K562 (cell line): ENCODE results near the gene CFAP92. TPM values are rescaled to one million over a fixed set of nuclear protein-coding genes. Genes with fewer than 3 reads are reported as not detected.

Experiments
- ATAC-seq: fragments of 200-7000 bp; cut with Tn5 transposase; 3 replicates; pipeline ENCODE4 v1.9.1; 2020; ENCODE audit warnings: moderate library complexity
- BruUV-seq: library from RNA; stranded (reverse); fragments of 400-500 nt; replicated peaks from 2 replicates; lab custom pipeline; 2021; lab: Mats Ljungman, UMichigan
- CTCF ChIA-PET: fragments of 300-600 bp; formaldehyde crosslinking; extraction: SDS; loops from one replicate; lab custom pipeline; 2021; ENCODE audit warnings: low intra/inter-chr PET ratio; lab: Yijun Ruan, JAX
- POLR2A ChIA-PET: fragments of 300-600, 350-650 bp; sonication (Branson Sonifier 250); formaldehyde crosslinking; extraction: SDS; loops from one replicate; lab custom pipeline; 2021; ENCODE audit warnings: antibody characterized with exemption, inconsistent platforms; lab: Yijun Ruan, JAX
- DNase-seq, 4 experiments: peaks; one replicate each; pipeline versions ENCODE4 v3.0.0 to v3.0.0-alpha.2; 2011 to 2018; ENCODE audit warnings: low spot score in 3 of 4, mixed read lengths in 3 of 4; ENCODE audit errors: extremely low read depth in 1 of 4
- FAIRE-seq: peaks from 2 replicates; lab custom pipeline; 2011; peaks lifted over from hg19 to GRCh38; lab: Jason Lieb, UNC
- H2AFZ ChIP-seq: 2 replicates; pipeline ENCODE4 v1.6.0; 2011; ENCODE audit warnings: low read depth, low read length, control low read depth, inconsistent platforms
- H3K27ac ChIP-seq: fragments of 200-600 bp; 3 replicates; pipeline ENCODE4 v1.8.0; 2011; ENCODE audit warnings: low read depth, mild to moderate bottlenecking, control low read depth, inconsistent platforms, low read length, moderate library complexity, mixed read lengths; ENCODE audit errors: extremely low read depth
- H3K27me3 ChIP-seq, 2 experiments: fragments of 300-600 bp in 1 of 2; 2 replicates in 1 of 2; 3 replicates in 1 of 2; pipeline versions ENCODE4 v1.6.0 to v1.8.0; 2011; ENCODE audit warnings: inconsistent platforms in 2 of 2, low read length in 2 of 2, mild to moderate bottlenecking in 1 of 2, mixed read lengths in 1 of 2, moderate library complexity in 1 of 2; ENCODE audit not compliant: control insufficient read depth in 2 of 2, insufficient read depth in 2 of 2
- H3K36me3 ChIP-seq: fragments of 300-600 bp; 3 replicates; pipeline ENCODE4 v1.8.0; 2011; ENCODE audit warnings: mild to moderate bottlenecking, low read length, inconsistent platforms; ENCODE audit not compliant: control insufficient read depth, insufficient read depth
- H3K4me1 ChIP-seq, 2 experiments: fragments of 200-600 bp in 1 of 2; replicated peaks in 1 of 2; 2 replicates in 1 of 2; 3 replicates in 1 of 2; pipeline versions ENCODE4 v1.5.1 to v1.8.0; 2011; ENCODE audit warnings: inconsistent platforms in 2 of 2, low read length in 2 of 2, mild to moderate bottlenecking in 1 of 2, mixed read lengths in 1 of 2, moderate library complexity in 1 of 2; ENCODE audit not compliant: control insufficient read depth in 2 of 2, insufficient read depth in 2 of 2
- H3K4me2 ChIP-seq: 2 replicates; pipeline ENCODE4 v1.6.1; 2011; ENCODE audit warnings: low read length, control low read depth, inconsistent platforms, mixed read lengths; ENCODE audit not compliant: insufficient read depth
- H3K4me3 ChIP-seq: fragments of 200-600 bp; sonication (generic), shearing (Covaris generic); 2 replicates; pipeline ENCODE4 v1.5.1; 2016; ENCODE audit warnings: control low read depth, inconsistent platforms
- H3K79me2 ChIP-seq: fragments of 200-600 bp; 3 replicates; pipeline ENCODE4 v1.8.0; 2011; ENCODE audit warnings: low read length, inconsistent platforms; ENCODE audit not compliant: control insufficient read depth, insufficient read depth
- H3K9ac ChIP-seq, 2 experiments: 2 replicates each; pipeline versions ENCODE4 v1.6.0 to v1.6.1; 2011; ENCODE audit warnings: low read depth in 2 of 2, low read length in 2 of 2, control low read depth in 1 of 2, inconsistent platforms in 1 of 2, mild to moderate bottlenecking in 1 of 2, mixed read lengths in 1 of 2; ENCODE audit not compliant: insufficient read depth in 1 of 2
- H3K9me1 ChIP-seq: one replicate; pipeline ENCODE4 v1.6.0; 2011; ENCODE audit warnings: inconsistent platforms, mild to moderate bottlenecking, low read length, moderate library complexity; ENCODE audit not compliant: control insufficient read depth, insufficient read depth
- H3K9me3 ChIP-seq: replicated peaks from 2 replicates; pipeline ENCODE4 v1.5.1; 2011; ENCODE audit warnings: low read depth, low read length, inconsistent platforms; ENCODE audit not compliant: control insufficient read depth, insufficient read depth
- H4K20me1 ChIP-seq: replicated peaks from 2 replicates; pipeline ENCODE4 v1.6.1; 2011; ENCODE audit warnings: low read length, inconsistent platforms, mixed read lengths; ENCODE audit not compliant: control insufficient read depth, insufficient read depth
- FOXA1 ChIP-seq: fragments of 450-650 bp; IDR thresholded peaks from 2 replicates; pipeline ENCODE4 v1.6.1; 2016; ENCODE audit warnings: mild to moderate bottlenecking, borderline replicate concordance
- POLR2H ChIP-seq: IDR thresholded peaks from 2 replicates; pipeline ENCODE4 v1.6.1; 2016; ENCODE audit warnings: missing genetic modification characterization, low read depth, mild to moderate bottlenecking, control low read depth, missing compliant biosample characterization, moderate library complexity
- WGBS: fragments of 100-300 bp; shearing (Covaris generic); methylation state at CpG from one replicate; pipeline ENCODE4 v1.1.6; 2016; ENCODE audit warnings: low coverage, mixed read lengths; ENCODE audit not compliant: insufficient coverage; ENCODE audit errors: missing lambda C conversion rate; 5-methylcytosine and 5-hydroxymethylcytosine counted together
- in situ Hi-C: fragments of 300-500 bp; cut with MboI; formaldehyde crosslinking; loops from 4 replicates; pipeline ENCODE4 v1.15.0; 2018; ENCODE audit warnings: inconsistent platforms, mixed read lengths
- intact Hi-C: fragments of 100-400 bp; cut with micrococcal nuclease; formaldehyde crosslinking; loops from 2 replicates; pipeline ENCODE4 v1.14.2; 2022
- polyA plus RNA-seq, 8 experiments: library from polyadenylated mRNA; depleted of rRNA in 4 of 8; stranded (reverse) in 5 of 8; unstranded in 3 of 8; fragments of >200 nt; fragmentation: Nextera tagmentation in 2 of 8; fragmentation: Illumina TruSeq in 1 of 8; extraction: Ambion mirVana in 2 of 8; extraction: Trizol in 1 of 8; gene quantifications; 2 replicates each; pipeline versions ENCODE4 v1.2.1 to v1.2.3, GENCODE V29; 2011 to 2014; ENCODE audit warnings: inconsistent platforms in 1 of 8, missing spikeins in 1 of 8
- total RNA-seq, 7 experiments: library from RNA; depleted of rRNA in 6 of 7; stranded (reverse); fragments of >200 nt in 6 of 7; fragmentation: Illumina TruSeq in 2 of 7; extraction: Trizol in 2 of 7; gene quantifications; 2 replicates each; pipeline versions ENCODE4 v1.2.1 to v1.2.3, GENCODE V29; 2011 to 2021; ENCODE audit warnings: low replicate concordance in 1 of 7
- TF ChIP-seq, protein P1 (sequence below): fragments of 450-650 bp; IDR thresholded peaks from 2 replicates; pipeline ENCODE4 v1.6.1; 2016; ENCODE audit warnings: low read depth, mild to moderate bottlenecking, moderate library complexity
- TF ChIP-seq, protein P2 (sequence below): fragments of 250-450 bp; sonication (Bioruptor Pico); IDR thresholded peaks from 2 replicates; pipeline ENCODE4 v1.4.0; 2020; ENCODE audit warnings: mild to moderate bottlenecking, moderate library complexity
- TF ChIP-seq, protein P3 (sequence below): fragments of 450-650 bp; IDR thresholded peaks from 2 replicates; pipeline ENCODE4 v1.6.1; 2016; ENCODE audit warnings: mild to moderate bottlenecking, moderate library complexity

The CFAP92 gene
- total and polyA plus RNA-seq, 9 of the 15 experiments (the other 6 are each of a cell fraction or from before 2014, with no cell fraction given): 0.06 to 0.62 (median 0.36) TPM

DNA sequence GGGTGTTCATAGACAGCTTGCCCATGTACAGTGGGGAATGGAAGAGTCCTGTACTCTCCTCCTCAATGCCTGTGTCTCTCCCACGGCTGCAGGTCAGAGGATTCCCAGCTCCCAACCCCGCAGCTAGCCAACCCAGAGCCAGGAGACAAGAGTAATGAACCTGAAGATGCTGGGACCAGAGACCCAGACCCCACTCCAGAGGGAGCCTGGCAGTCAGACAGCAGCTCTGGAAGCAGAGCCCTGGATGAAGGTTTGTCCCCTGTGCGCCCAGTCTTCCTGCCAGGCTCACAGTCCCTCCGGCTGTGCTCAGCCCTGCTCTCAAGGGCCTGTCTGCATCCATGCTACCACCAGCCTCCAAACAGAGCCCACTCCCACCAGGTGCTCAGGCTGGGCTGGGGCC lies 36.7 kb upstream of the CFAP92 start:
- FAIRE-seq: no peak
- Histone ChIP-seq H3K4me3 (no peak overlapping the region), H3K36me3 (no peaks in the 10 kb centered on the region), H4K20me1 (no peaks in the 10 kb centered on the region), H3K4me1 (peaks cover 7 to 22% of the 10 kb centered on the region in 2 experiments; a peak in 4 of 5 replicates), H3K27me3 (no peaks in the 10 kb centered on the region), H3K9me1 (no peaks in the 10 kb centered on the region), H3K4me2 (no peak overlapping the region), H2AFZ (no peak overlapping the region), H3K9ac (no peak overlapping the region), H3K9me3 (peaks cover 2% of the 10 kb centered on the region; the same call in 1 of the 2 replicates), H3K27ac (no peak overlapping the region), H3K79me2 (no peaks in the 10 kb centered on the region)
- ATAC-seq: no peak
- 52% methylated on average over 3 of the region's 4 CpGs for WGBS
- no peak for DNase-seq
- intact Hi-C loops: no loop called here
- ChIA-PET CTCF (no interaction called here), POLR2A (interaction anchor here (0.6 to 1.0 kb wide), 2 partner anchors 23 to 60 kb away, joined by 3 to 4 read pairs; no protein-coding TSS in a partner anchor)
- in situ Hi-C loops: no loop called here
- no TSS peak for BruUV-seq
- TF ChIP-seq, protein P1, sequence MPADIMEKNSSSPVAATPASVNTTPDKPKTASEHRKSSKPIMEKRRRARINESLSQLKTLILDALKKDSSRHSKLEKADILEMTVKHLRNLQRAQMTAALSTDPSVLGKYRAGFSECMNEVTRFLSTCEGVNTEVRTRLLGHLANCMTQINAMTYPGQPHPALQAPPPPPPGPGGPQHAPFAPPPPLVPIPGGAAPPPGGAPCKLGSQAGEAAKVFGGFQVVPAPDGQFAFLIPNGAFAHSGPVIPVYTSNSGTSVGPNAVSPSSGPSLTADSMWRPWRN: no peak
- TF ChIP-seq, protein P2, sequence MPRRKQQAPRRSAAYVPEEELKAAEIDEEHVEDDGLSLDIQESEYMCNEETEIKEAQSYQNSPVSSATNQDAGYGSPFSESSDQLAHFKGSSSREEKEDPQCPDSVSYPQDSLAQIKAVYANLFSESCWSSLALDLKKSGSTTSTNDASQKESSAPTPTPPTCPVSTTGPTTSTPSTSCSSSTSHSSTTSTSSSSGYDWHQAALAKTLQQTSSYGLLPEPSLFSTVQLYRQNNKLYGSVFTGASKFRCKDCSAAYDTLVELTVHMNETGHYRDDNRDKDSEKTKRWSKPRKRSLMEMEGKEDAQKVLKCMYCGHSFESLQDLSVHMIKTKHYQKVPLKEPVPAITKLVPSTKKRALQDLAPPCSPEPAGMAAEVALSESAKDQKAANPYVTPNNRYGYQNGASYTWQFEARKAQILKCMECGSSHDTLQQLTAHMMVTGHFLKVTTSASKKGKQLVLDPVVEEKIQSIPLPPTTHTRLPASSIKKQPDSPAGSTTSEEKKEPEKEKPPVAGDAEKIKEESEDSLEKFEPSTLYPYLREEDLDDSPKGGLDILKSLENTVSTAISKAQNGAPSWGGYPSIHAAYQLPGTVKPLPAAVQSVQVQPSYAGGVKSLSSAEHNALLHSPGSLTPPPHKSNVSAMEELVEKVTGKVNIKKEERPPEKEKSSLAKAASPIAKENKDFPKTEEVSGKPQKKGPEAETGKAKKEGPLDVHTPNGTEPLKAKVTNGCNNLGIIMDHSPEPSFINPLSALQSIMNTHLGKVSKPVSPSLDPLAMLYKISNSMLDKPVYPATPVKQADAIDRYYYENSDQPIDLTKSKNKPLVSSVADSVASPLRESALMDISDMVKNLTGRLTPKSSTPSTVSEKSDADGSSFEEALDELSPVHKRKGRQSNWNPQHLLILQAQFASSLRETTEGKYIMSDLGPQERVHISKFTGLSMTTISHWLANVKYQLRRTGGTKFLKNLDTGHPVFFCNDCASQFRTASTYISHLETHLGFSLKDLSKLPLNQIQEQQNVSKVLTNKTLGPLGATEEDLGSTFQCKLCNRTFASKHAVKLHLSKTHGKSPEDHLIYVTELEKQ: no peak
- TF ChIP-seq POLR2H (tag) (no peak), FOXA1 (no peak)
- TF ChIP-seq, protein P3, sequence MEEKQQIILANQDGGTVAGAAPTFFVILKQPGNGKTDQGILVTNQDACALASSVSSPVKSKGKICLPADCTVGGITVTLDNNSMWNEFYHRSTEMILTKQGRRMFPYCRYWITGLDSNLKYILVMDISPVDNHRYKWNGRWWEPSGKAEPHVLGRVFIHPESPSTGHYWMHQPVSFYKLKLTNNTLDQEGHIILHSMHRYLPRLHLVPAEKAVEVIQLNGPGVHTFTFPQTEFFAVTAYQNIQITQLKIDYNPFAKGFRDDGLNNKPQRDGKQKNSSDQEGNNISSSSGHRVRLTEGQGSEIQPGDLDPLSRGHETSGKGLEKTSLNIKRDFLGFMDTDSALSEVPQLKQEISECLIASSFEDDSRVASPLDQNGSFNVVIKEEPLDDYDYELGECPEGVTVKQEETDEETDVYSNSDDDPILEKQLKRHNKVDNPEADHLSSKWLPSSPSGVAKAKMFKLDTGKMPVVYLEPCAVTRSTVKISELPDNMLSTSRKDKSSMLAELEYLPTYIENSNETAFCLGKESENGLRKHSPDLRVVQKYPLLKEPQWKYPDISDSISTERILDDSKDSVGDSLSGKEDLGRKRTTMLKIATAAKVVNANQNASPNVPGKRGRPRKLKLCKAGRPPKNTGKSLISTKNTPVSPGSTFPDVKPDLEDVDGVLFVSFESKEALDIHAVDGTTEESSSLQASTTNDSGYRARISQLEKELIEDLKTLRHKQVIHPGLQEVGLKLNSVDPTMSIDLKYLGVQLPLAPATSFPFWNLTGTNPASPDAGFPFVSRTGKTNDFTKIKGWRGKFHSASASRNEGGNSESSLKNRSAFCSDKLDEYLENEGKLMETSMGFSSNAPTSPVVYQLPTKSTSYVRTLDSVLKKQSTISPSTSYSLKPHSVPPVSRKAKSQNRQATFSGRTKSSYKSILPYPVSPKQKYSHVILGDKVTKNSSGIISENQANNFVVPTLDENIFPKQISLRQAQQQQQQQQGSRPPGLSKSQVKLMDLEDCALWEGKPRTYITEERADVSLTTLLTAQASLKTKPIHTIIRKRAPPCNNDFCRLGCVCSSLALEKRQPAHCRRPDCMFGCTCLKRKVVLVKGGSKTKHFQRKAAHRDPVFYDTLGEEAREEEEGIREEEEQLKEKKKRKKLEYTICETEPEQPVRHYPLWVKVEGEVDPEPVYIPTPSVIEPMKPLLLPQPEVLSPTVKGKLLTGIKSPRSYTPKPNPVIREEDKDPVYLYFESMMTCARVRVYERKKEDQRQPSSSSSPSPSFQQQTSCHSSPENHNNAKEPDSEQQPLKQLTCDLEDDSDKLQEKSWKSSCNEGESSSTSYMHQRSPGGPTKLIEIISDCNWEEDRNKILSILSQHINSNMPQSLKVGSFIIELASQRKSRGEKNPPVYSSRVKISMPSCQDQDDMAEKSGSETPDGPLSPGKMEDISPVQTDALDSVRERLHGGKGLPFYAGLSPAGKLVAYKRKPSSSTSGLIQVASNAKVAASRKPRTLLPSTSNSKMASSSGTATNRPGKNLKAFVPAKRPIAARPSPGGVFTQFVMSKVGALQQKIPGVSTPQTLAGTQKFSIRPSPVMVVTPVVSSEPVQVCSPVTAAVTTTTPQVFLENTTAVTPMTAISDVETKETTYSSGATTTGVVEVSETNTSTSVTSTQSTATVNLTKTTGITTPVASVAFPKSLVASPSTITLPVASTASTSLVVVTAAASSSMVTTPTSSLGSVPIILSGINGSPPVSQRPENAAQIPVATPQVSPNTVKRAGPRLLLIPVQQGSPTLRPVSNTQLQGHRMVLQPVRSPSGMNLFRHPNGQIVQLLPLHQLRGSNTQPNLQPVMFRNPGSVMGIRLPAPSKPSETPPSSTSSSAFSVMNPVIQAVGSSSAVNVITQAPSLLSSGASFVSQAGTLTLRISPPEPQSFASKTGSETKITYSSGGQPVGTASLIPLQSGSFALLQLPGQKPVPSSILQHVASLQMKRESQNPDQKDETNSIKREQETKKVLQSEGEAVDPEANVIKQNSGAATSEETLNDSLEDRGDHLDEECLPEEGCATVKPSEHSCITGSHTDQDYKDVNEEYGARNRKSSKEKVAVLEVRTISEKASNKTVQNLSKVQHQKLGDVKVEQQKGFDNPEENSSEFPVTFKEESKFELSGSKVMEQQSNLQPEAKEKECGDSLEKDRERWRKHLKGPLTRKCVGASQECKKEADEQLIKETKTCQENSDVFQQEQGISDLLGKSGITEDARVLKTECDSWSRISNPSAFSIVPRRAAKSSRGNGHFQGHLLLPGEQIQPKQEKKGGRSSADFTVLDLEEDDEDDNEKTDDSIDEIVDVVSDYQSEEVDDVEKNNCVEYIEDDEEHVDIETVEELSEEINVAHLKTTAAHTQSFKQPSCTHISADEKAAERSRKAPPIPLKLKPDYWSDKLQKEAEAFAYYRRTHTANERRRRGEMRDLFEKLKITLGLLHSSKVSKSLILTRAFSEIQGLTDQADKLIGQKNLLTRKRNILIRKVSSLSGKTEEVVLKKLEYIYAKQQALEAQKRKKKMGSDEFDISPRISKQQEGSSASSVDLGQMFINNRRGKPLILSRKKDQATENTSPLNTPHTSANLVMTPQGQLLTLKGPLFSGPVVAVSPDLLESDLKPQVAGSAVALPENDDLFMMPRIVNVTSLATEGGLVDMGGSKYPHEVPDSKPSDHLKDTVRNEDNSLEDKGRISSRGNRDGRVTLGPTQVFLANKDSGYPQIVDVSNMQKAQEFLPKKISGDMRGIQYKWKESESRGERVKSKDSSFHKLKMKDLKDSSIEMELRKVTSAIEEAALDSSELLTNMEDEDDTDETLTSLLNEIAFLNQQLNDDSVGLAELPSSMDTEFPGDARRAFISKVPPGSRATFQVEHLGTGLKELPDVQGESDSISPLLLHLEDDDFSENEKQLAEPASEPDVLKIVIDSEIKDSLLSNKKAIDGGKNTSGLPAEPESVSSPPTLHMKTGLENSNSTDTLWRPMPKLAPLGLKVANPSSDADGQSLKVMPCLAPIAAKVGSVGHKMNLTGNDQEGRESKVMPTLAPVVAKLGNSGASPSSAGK: no peak
